Fibroblast of lung (primary cell): ENCODE data around the gene TJP3. TPM values are rescaled to one million over a fixed set of nuclear protein-coding genes. Genes with fewer than 3 reads are reported as not detected.

Experiments
- DNase-seq, 2 donors: peaks; one replicate each; pipeline versions ENCODE4 v3.0.0 to v3.0.0-alpha.2; 2010; ENCODE audit warnings: low read depth in 2 of 2
- H2AFZ ChIP-seq: 2 replicates; pipeline ENCODE4 v1.5.1; 2012; ENCODE audit warnings: low read length, control low read depth, inconsistent platforms
- H3K27ac ChIP-seq: 2 replicates; pipeline ENCODE4 v1.5.1; 2011; ENCODE audit warnings: low read length, control low read depth; ENCODE audit not compliant: insufficient read depth
- H3K27me3 ChIP-seq: 2 replicates; pipeline ENCODE4 v1.5.1; 2011; ENCODE audit warnings: mild to moderate bottlenecking, low read length; ENCODE audit not compliant: control insufficient read depth, insufficient read depth
- H3K36me3 ChIP-seq: 2 replicates; pipeline ENCODE4 v1.5.1; 2011; ENCODE audit warnings: low read length; ENCODE audit not compliant: control insufficient read depth, insufficient read depth
- H3K4me1 ChIP-seq: 2 replicates; pipeline ENCODE4 v1.5.1; 2011; ENCODE audit warnings: low read length; ENCODE audit not compliant: control insufficient read depth, insufficient read depth; ENCODE audit errors: extremely low read depth
- H3K4me2 ChIP-seq: 2 replicates; pipeline ENCODE4 v1.5.1; 2011; ENCODE audit warnings: low read length, control low read depth; ENCODE audit not compliant: insufficient read depth; ENCODE audit errors: extremely low read depth
- H3K4me3 ChIP-seq, 4 experiments: fragments of 200-600 bp in 1 of 4; sonication (generic) in 1 of 4; replicated peaks in 1 of 4; 2 replicates each; pipeline ENCODE4 v1.5.1; 2011 to 2016; ENCODE audit warnings: low read length in 4 of 4, low read depth in 3 of 4, mild to moderate bottlenecking in 3 of 4, control low read depth in 2 of 4, inconsistent platforms in 1 of 4, mixed read lengths in 1 of 4; ENCODE audit not compliant: insufficient read depth in 1 of 4; ENCODE audit errors: control extremely low read depth in 1 of 4
- H3K79me2 ChIP-seq: 2 replicates; pipeline ENCODE4 v1.5.1; 2012; ENCODE audit warnings: mild to moderate bottlenecking, low read length, inconsistent platforms; ENCODE audit not compliant: control insufficient read depth, insufficient read depth
- H3K9ac ChIP-seq: 2 replicates; pipeline ENCODE4 v1.5.1; 2011; ENCODE audit warnings: mild to moderate bottlenecking, low read length, control low read depth; ENCODE audit not compliant: insufficient read depth
- H3K9me3 ChIP-seq: 2 replicates; pipeline ENCODE4 v1.5.1; 2012; ENCODE audit warnings: low read depth, low read length; ENCODE audit not compliant: control insufficient read depth, insufficient read depth
- H4K20me1 ChIP-seq: 2 replicates; pipeline ENCODE4 v1.5.1; 2011; ENCODE audit warnings: low read length; ENCODE audit not compliant: control insufficient read depth, insufficient read depth; ENCODE audit errors: extremely low read depth
- EZH2 ChIP-seq: IDR thresholded peaks from 2 replicates; pipeline ENCODE4 v1.5.1; 2012; ENCODE audit warnings: low read length, control low read depth, mild to moderate bottlenecking; ENCODE audit errors: missing control alignments
- polyA plus RNA-seq, 2 donors: library from polyadenylated mRNA; depleted of rRNA in 1 of 2; stranded (reverse) in 1 of 2; unstranded in 1 of 2; fragments of >200 nt; gene quantifications; 2 replicates each; pipeline ENCODE4 v1.2.1, GENCODE V29; 2011 to 2012; ENCODE audit warnings: missing spikeins in 1 of 2
- total RNA-seq: library from RNA; depleted of rRNA; stranded (reverse); fragments of >200 nt; gene quantifications from 2 replicates; pipeline ENCODE4 v1.2.1, GENCODE V29; 2014
- TF ChIP-seq, protein P1 (sequence below), 2 donors: IDR thresholded peaks in 1 of 2; conservative IDR thresholded peaks in 1 of 2; 1 replicate in 1 of 2; 2 replicates in 1 of 2; pipeline ENCODE4 v1.5.1; 2011 to 2012; ENCODE audit warnings: low read length in 2 of 2, control low read depth in 1 of 2, inconsistent platforms in 1 of 2, low read depth in 1 of 2, mild to moderate bottlenecking in 1 of 2

Gene TJP3
- total and polyA plus RNA-seq, 2 donors (not counting 1 experiment from before 2014, with no cell fraction given) = not detected

DNA sequence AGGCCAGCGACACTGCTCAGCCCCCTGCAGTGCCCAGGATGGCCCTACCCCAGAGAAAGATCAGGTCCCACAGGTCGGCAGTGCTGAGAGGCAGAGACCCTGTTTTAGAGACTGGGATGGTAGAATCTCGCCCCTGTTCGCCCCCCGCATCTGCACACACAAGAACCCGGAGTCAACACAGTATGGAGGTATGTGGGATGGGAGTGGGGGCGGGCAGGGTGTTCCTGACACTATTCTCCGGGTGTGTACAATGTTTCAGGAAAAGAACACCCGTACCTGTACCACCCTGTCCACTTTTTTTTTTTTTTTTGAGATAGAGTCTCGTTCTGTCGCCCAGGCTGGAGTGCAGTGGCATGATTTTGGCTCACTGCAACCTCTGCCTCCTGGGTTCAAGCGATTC is 27.2 kb upstream of the TJP3 start:
- H3K79me2 ChIP-seq = peaks cover 7% of the 10 kb centered on the region
- H2AFZ ChIP-seq = no peak overlapping the region
- H3K9ac ChIP-seq = no peak overlapping the region
- H4K20me1 ChIP-seq = no peaks in the 10 kb centered on the region
- no peaks in the 10 kb centered on the region for H3K4me1 ChIP-seq
- no peaks in the 10 kb centered on the region for H3K27me3 ChIP-seq
- H3K9me3 ChIP-seq = no peaks in the 10 kb centered on the region
- no peak overlapping the region for H3K4me3 ChIP-seq
- TF ChIP-seq, protein P1, sequence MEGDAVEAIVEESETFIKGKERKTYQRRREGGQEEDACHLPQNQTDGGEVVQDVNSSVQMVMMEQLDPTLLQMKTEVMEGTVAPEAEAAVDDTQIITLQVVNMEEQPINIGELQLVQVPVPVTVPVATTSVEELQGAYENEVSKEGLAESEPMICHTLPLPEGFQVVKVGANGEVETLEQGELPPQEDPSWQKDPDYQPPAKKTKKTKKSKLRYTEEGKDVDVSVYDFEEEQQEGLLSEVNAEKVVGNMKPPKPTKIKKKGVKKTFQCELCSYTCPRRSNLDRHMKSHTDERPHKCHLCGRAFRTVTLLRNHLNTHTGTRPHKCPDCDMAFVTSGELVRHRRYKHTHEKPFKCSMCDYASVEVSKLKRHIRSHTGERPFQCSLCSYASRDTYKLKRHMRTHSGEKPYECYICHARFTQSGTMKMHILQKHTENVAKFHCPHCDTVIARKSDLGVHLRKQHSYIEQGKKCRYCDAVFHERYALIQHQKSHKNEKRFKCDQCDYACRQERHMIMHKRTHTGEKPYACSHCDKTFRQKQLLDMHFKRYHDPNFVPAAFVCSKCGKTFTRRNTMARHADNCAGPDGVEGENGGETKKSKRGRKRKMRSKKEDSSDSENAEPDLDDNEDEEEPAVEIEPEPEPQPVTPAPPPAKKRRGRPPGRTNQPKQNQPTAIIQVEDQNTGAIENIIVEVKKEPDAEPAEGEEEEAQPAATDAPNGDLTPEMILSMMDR (conservative IDR thresholded peaks at IDR 0.05 in 1 of 2, IDR thresholded peaks at IDR 0.05 in 1 of 2; ENCODE audit: low read depth in 1 of 2, low read length in 2 of 2) = no peak
- no peak overlapping the region for H3K4me2 ChIP-seq
- no peak for DNase-seq
- H3K36me3 ChIP-seq = peaks cover 3% of the 10 kb centered on the region
- no peak overlapping the region for H3K27ac ChIP-seq

DNA sequence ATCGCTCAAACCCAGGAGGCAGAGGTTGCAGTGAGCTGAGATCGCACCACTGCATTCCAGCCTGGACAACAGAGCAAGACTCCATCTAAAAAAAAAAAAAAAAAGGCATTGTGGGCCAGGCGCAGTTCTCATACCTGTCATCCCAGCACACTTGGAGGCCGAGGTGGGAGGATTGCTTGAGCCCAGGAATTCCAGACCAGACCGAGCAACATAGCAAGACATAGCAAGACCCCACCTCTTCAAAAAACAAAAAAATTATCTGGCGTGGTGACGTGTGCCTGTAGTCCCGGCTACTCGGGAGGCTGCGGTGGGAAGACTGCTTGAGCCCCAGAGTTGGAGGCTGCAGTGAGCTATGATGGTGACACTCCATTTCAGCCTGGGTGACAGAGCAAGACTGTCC is 25.9 kb upstream of the TJP3 start:
- Histone ChIP-seq H3K9ac (no peak overlapping the region), H3K4me3 (no peak overlapping the region), H2AFZ (no peak overlapping the region), H3K27me3 (no peaks in the 10 kb centered on the region), H3K9me3 (no peaks in the 10 kb centered on the region), H4K20me1 (no peaks in the 10 kb centered on the region), H3K27ac (no peak overlapping the region), H3K36me3 (peaks cover 3% of the 10 kb centered on the region), H3K4me1 (no peaks in the 10 kb centered on the region), H3K4me2 (no peak overlapping the region), H3K79me2 (peaks cover 8% of the 10 kb centered on the region)
- TF ChIP-seq, protein P1 (conservative IDR thresholded peaks at IDR 0.05 in 1 of 2, IDR thresholded peaks at IDR 0.05 in 1 of 2; ENCODE audit: low read depth in 1 of 2, low read length in 2 of 2) = no peak
- no peak for TF ChIP-seq EZH2
- DNase-seq = no peak

DNA sequence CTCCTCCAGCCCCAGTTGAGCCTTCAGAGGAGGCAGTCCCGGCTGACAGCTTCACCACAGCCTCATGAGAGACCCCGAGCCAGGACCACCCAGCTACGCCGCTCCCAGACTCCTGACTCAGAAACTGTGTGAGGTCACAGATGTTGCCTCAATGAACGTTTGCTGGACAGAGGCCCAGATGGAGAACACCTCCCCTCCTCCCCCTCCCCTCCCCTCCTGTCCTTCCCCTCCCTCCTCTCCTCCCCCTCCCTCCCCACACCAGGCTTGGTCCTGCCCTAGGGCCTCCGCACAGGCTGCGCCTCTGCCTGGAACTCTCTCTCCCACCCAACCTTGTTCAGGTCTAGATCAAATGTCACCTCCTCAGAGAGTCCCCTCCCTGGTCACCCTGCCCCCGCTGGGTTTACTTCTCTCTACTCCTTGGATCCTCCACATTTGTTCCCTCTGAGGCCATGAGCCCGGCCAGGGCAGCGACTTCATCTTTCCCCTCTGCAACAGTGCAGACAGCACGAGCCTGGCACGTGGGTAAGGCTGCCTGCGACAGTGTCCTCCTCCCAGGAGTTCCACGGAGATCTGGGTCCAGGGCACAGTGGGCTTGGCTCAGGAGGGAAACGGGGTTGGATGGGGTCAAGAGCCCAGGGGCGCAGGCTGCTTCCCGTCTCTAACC is 25.3 kb upstream of the TJP3 start:
- peaks cover 3% of the 10 kb centered on the region for H3K36me3 ChIP-seq
- TF ChIP-seq, protein P1 (conservative IDR thresholded peaks at IDR 0.05 in 1 of 2, IDR thresholded peaks at IDR 0.05 in 1 of 2; ENCODE audit: low read depth in 1 of 2, low read length in 2 of 2) = no peak
- no peak overlapping the region for H3K4me3 ChIP-seq
- no peaks in the 10 kb centered on the region for H3K9me3 ChIP-seq
- H3K9ac ChIP-seq = no peak overlapping the region
- H4K20me1 ChIP-seq = no peaks in the 10 kb centered on the region
- H3K27me3 ChIP-seq = no peaks in the 10 kb centered on the region
- H3K79me2 ChIP-seq = peaks cover 10% of the 10 kb centered on the region
- H3K4me1 ChIP-seq = no peaks in the 10 kb centered on the region
- no peak overlapping the region for H3K4me2 ChIP-seq
- H2AFZ ChIP-seq = no peak overlapping the region
- no peak overlapping the region for H3K27ac ChIP-seq
- DNase-seq = peak; percentile 73 to 82
